K562 (cell line): ENCODE results near the gene ANKRD10. TPM values are rescaled to one million over a fixed set of nuclear protein-coding genes. Genes with fewer than 3 reads are reported as not detected.
"Not testable (repeated sequence)": the region's sequence is repeated elsewhere in the genome, so short reads cannot be mapped to it uniquely, and the experiment has no call there.

ENCODE experiments used
- ATAC-seq: fragments of 200-7000 bp; cut with Tn5 transposase; 3 replicates; pipeline ENCODE4 v1.9.1; 2020; ENCODE audit warnings: moderate library complexity
- BruUV-seq: library from RNA; stranded (reverse); fragments of 400-500 nt; replicated peaks from 2 replicates; lab custom pipeline; 2021; lab: Mats Ljungman, UMichigan
- CTCF ChIA-PET: fragments of 300-600 bp; formaldehyde crosslinking; extraction: SDS; loops from one replicate; lab custom pipeline; 2021; ENCODE audit warnings: low intra/inter-chr PET ratio; lab: Yijun Ruan, JAX
- POLR2A ChIA-PET: fragments of 300-600, 350-650 bp; sonication (Branson Sonifier 250); formaldehyde crosslinking; extraction: SDS; loops from one replicate; lab custom pipeline; 2021; ENCODE audit warnings: antibody characterized with exemption, inconsistent platforms; lab: Yijun Ruan, JAX
- DNase-seq, 4 experiments: peaks; one replicate each; pipeline versions ENCODE4 v3.0.0 to v3.0.0-alpha.2; 2011 to 2018; ENCODE audit warnings: low spot score in 3 of 4, mixed read lengths in 3 of 4; ENCODE audit errors: extremely low read depth in 1 of 4
- FAIRE-seq: peaks from 2 replicates; lab custom pipeline; 2011; peaks lifted over from hg19 to GRCh38; lab: Jason Lieb, UNC
- H2AFZ ChIP-seq: 2 replicates; pipeline ENCODE4 v1.6.0; 2011; ENCODE audit warnings: low read depth, low read length, control low read depth, inconsistent platforms
- H3K27ac ChIP-seq: fragments of 200-600 bp; 3 replicates; pipeline ENCODE4 v1.8.0; 2011; ENCODE audit warnings: low read depth, mild to moderate bottlenecking, control low read depth, inconsistent platforms, low read length, moderate library complexity, mixed read lengths; ENCODE audit errors: extremely low read depth
- H3K27me3 ChIP-seq, 2 experiments: fragments of 300-600 bp in 1 of 2; 2 replicates in 1 of 2; 3 replicates in 1 of 2; pipeline versions ENCODE4 v1.6.0 to v1.8.0; 2011; ENCODE audit warnings: inconsistent platforms in 2 of 2, low read length in 2 of 2, mild to moderate bottlenecking in 1 of 2, mixed read lengths in 1 of 2, moderate library complexity in 1 of 2; ENCODE audit not compliant: control insufficient read depth in 2 of 2, insufficient read depth in 2 of 2
- H3K36me3 ChIP-seq: fragments of 300-600 bp; 3 replicates; pipeline ENCODE4 v1.8.0; 2011; ENCODE audit warnings: mild to moderate bottlenecking, low read length, inconsistent platforms; ENCODE audit not compliant: control insufficient read depth, insufficient read depth
- H3K4me1 ChIP-seq, 2 experiments: fragments of 200-600 bp in 1 of 2; replicated peaks in 1 of 2; 2 replicates in 1 of 2; 3 replicates in 1 of 2; pipeline versions ENCODE4 v1.5.1 to v1.8.0; 2011; ENCODE audit warnings: inconsistent platforms in 2 of 2, low read length in 2 of 2, mild to moderate bottlenecking in 1 of 2, mixed read lengths in 1 of 2, moderate library complexity in 1 of 2; ENCODE audit not compliant: control insufficient read depth in 2 of 2, insufficient read depth in 2 of 2
- H3K4me2 ChIP-seq: 2 replicates; pipeline ENCODE4 v1.6.1; 2011; ENCODE audit warnings: low read length, control low read depth, inconsistent platforms, mixed read lengths; ENCODE audit not compliant: insufficient read depth
- H3K4me3 ChIP-seq: fragments of 200-600 bp; sonication (generic), shearing (Covaris generic); 2 replicates; pipeline ENCODE4 v1.5.1; 2016; ENCODE audit warnings: control low read depth, inconsistent platforms
- H3K79me2 ChIP-seq: fragments of 200-600 bp; 3 replicates; pipeline ENCODE4 v1.8.0; 2011; ENCODE audit warnings: low read length, inconsistent platforms; ENCODE audit not compliant: control insufficient read depth, insufficient read depth
- H3K9ac ChIP-seq, 2 experiments: 2 replicates each; pipeline versions ENCODE4 v1.6.0 to v1.6.1; 2011; ENCODE audit warnings: low read depth in 2 of 2, low read length in 2 of 2, control low read depth in 1 of 2, inconsistent platforms in 1 of 2, mild to moderate bottlenecking in 1 of 2, mixed read lengths in 1 of 2; ENCODE audit not compliant: insufficient read depth in 1 of 2
- H3K9me1 ChIP-seq: one replicate; pipeline ENCODE4 v1.6.0; 2011; ENCODE audit warnings: inconsistent platforms, mild to moderate bottlenecking, low read length, moderate library complexity; ENCODE audit not compliant: control insufficient read depth, insufficient read depth
- H3K9me3 ChIP-seq: replicated peaks from 2 replicates; pipeline ENCODE4 v1.5.1; 2011; ENCODE audit warnings: low read depth, low read length, inconsistent platforms; ENCODE audit not compliant: control insufficient read depth, insufficient read depth
- H4K20me1 ChIP-seq: replicated peaks from 2 replicates; pipeline ENCODE4 v1.6.1; 2011; ENCODE audit warnings: low read length, inconsistent platforms, mixed read lengths; ENCODE audit not compliant: control insufficient read depth, insufficient read depth
- ELF1 ChIP-seq: fragments of 200-800 bp; sonication (Bioruptor generic); IDR thresholded peaks from 2 replicates; pipeline ENCODE4 v1.6.1; 2016; ENCODE audit warnings: missing genetic modification characterization, missing compliant biosample characterization
- ELK3 ChIP-seq: fragments of 450-650 bp; formaldehyde crosslinking; IDR thresholded peaks from 2 replicates; pipeline ENCODE4 v1.4.0; 2020; ENCODE audit warnings: mild to moderate bottlenecking
- FIP1L1 ChIP-seq: fragments of 200-400 bp; formaldehyde crosslinking; IDR thresholded peaks from 2 replicates; pipeline ENCODE4 v1.6.1; 2018; ENCODE audit warnings: mild to moderate bottlenecking, low read depth, low read length; ENCODE audit not compliant: poor library complexity, severe bottlenecking
- FOSL1 ChIP-seq: fragments of 200-800 bp; sonication (Bioruptor generic); conservative IDR thresholded peaks from 2 replicates; pipeline ENCODE4 v1.6.1; 2016; ENCODE audit warnings: missing genetic modification characterization, missing compliant biosample characterization
- GTF2E2 ChIP-seq: fragments of 200-800 bp; sonication (Bioruptor generic); IDR thresholded peaks from 2 replicates; pipeline ENCODE4 v1.6.1; 2016; ENCODE audit warnings: missing genetic modification characterization, missing compliant biosample characterization
- HDAC6 ChIP-seq: IDR thresholded peaks from 2 replicates; pipeline ENCODE4 v1.6.1; 2012; ENCODE audit warnings: low read depth, mild to moderate bottlenecking, control low read depth, inconsistent platforms, low read length, moderate library complexity
- PHTF2 ChIP-seq: fragments of 250-450 bp; sonication (Bioruptor Pico); IDR thresholded peaks from 2 replicates; pipeline ENCODE4 v1.5.0; 2021; ENCODE audit warnings: mild to moderate bottlenecking
- SAFB2 ChIP-seq: fragments of 200-400 bp; formaldehyde crosslinking; IDR thresholded peaks from 2 replicates; pipeline ENCODE4 v1.6.1; 2018; ENCODE audit warnings: borderline replicate concordance, low read length, low read depth, moderate library complexity; ENCODE audit not compliant: severe bottlenecking
- SFPQ ChIP-seq: fragments of 200-400 bp; formaldehyde crosslinking; IDR thresholded peaks from 2 replicates; pipeline ENCODE4 v1.6.1; 2017; ENCODE audit warnings: mild to moderate bottlenecking, low read depth, low read length, moderate library complexity
- WGBS: fragments of 100-300 bp; shearing (Covaris generic); methylation state at CpG from one replicate; pipeline ENCODE4 v1.1.6; 2016; ENCODE audit warnings: low coverage, mixed read lengths; ENCODE audit not compliant: insufficient coverage; ENCODE audit errors: missing lambda C conversion rate; 5-methylcytosine and 5-hydroxymethylcytosine counted together
- in situ Hi-C: fragments of 300-500 bp; cut with MboI; formaldehyde crosslinking; loops from 4 replicates; pipeline ENCODE4 v1.15.0; 2018; ENCODE audit warnings: inconsistent platforms, mixed read lengths
- intact Hi-C: fragments of 100-400 bp; cut with micrococcal nuclease; formaldehyde crosslinking; loops from 2 replicates; pipeline ENCODE4 v1.14.2; 2022
- polyA plus RNA-seq, 8 experiments: library from polyadenylated mRNA; depleted of rRNA in 4 of 8; stranded (reverse) in 5 of 8; unstranded in 3 of 8; fragments of >200 nt; fragmentation: Nextera tagmentation in 2 of 8; fragmentation: Illumina TruSeq in 1 of 8; extraction: Ambion mirVana in 2 of 8; extraction: Trizol in 1 of 8; gene quantifications; 2 replicates each; pipeline versions ENCODE4 v1.2.1 to v1.2.3, GENCODE V29; 2011 to 2014; ENCODE audit warnings: inconsistent platforms in 1 of 8, missing spikeins in 1 of 8
- total RNA-seq, 7 experiments: library from RNA; depleted of rRNA in 6 of 7; stranded (reverse); fragments of >200 nt in 6 of 7; fragmentation: Illumina TruSeq in 2 of 7; extraction: Trizol in 2 of 7; gene quantifications; 2 replicates each; pipeline versions ENCODE4 v1.2.1 to v1.2.3, GENCODE V29; 2011 to 2021; ENCODE audit warnings: low replicate concordance in 1 of 7

The ANKRD10 gene
- total and polyA plus RNA-seq, 9 of the 15 experiments (the other 6 are each of a cell fraction or from before 2014, with no cell fraction given): 21.7 to 183 (median 45.0) TPM

GRCh38 chr13:110952135-110952534, 37.3 kb upstream of the ANKRD10 start:
- not testable (repeated sequence) for H3K27me3 ChIP-seq, H3K79me2 ChIP-seq, BruUV-seq, H3K4me3 ChIP-seq, ATAC-seq, DNase-seq, H3K36me3 ChIP-seq
- WGBS: 34% methylated on average over 5 of the region's 6 CpGs
- 0 out of 2 replicates have a peak, but pooled peaks have one; percentile 33 for TF ChIP-seq FOSL1
- TF ChIP-seq, all 486 proteins: peak for 1; not testable (repeated sequence) for 485
- FAIRE-seq: peak; percentile 93
- H2AFZ ChIP-seq, H3K9me3 ChIP-seq, intact Hi-C loops, H4K20me1 ChIP-seq, H3K9me1 ChIP-seq, H3K9ac ChIP-seq, CTCF ChIA-PET, H3K27ac ChIP-seq, H3K4me2 ChIP-seq: not testable (repeated sequence)
- in situ Hi-C loops: loop anchor here (10.0 kb wide), 1 partner anchor 1443 kb away; no protein-coding TSS in a partner anchor
- POLR2A ChIA-PET: interaction anchor here (1.0 kb wide), 1 partner anchor 15 kb away, joined by 5 read pairs; no protein-coding TSS in a partner anchor
- H3K4me1 ChIP-seq: peaks cover 0 to 22% of the 10 kb centered on the region in 2 experiments; a peak in 4 of 5 replicates

- Histone ChIP-seq H3K79me2 (no peaks in the 10 kb centered on the region), H3K36me3 (no peaks in the 10 kb centered on the region), H2AFZ (no peak overlapping the region), H3K4me2 (no peak overlapping the region), H3K27ac (no peak overlapping the region), H3K9me1 (no peaks in the 10 kb centered on the region), H3K4me3 (no peak overlapping the region), H4K20me1 (no peaks in the 10 kb centered on the region), H3K9me3 (no peaks in the 10 kb centered on the region), H3K9ac (peak overlapping the region in 1 of 2 experiments; percentile 35; a peak in 1 of 4 replicates), H3K27me3 (no peaks in the 10 kb centered on the region), H3K4me1 (peaks cover 0 to 26% of the 10 kb centered on the region in 2 experiments; a peak in 4 of 5 replicates)
- no TSS peak for BruUV-seq
- no peak for FAIRE-seq
- 48% methylated on average over 6 of the region's 8 CpGs for WGBS
- no peak for DNase-seq
- TF ChIP-seq ELF1 (tag): no peak
- no peak for TF ChIP-seq ELK3
- TF ChIP-seq SFPQ: no peak
- no peak for TF ChIP-seq SAFB2
- no peak for TF ChIP-seq FIP1L1
- TF ChIP-seq GTF2E2 (tag): no peak
- no peak for TF ChIP-seq PHTF2 (CRISPR knock-in tag)
- TF ChIP-seq HDAC6: no peak
- intact Hi-C loops (no loop called here), in situ Hi-C loops (loop anchor here (10.0 kb wide), 1 partner anchor 1444 kb away; no protein-coding TSS in a partner anchor)
- ChIA-PET CTCF (no interaction called here), POLR2A (interaction anchor here (1.0 kb wide), 1 partner anchor 14 kb away, joined by 5 read pairs; no protein-coding TSS in a partner anchor)
- ATAC-seq: no peak
These were observed 36.1 kb upstream of the ANKRD10 start for GRCh38 chr13:110950819-110951570.
